Left ventricle myocardium inferior (tissue), 1 donor: ENCODE measurements around the gene GPATCH2. TPM values are rescaled to one million over a fixed set of nuclear protein-coding genes. Genes with fewer than 3 reads are reported as not detected.

ENCODE experiments used
- DNase-seq: peaks from one replicate; pipeline ENCODE4 v3.0.0-alpha.2; 2020
- H3K27ac ChIP-seq: fragments of 200-600 bp; replicated peaks from 2 replicates; pipeline ENCODE4 v1.8.0; 2021
- H3K27me3 ChIP-seq: fragments of 200-600 bp; 2 replicates; pipeline ENCODE4 v1.8.0; 2021; ENCODE audit warnings: low read depth
- H3K36me3 ChIP-seq: fragments of 200-600 bp; 2 replicates; pipeline ENCODE4 v1.8.0; 2021
- H3K4me1 ChIP-seq: fragments of 200-600 bp; 2 replicates; pipeline ENCODE4 v1.8.0; 2021
- H3K4me3 ChIP-seq: fragments of 200-600 bp; 2 replicates; pipeline ENCODE4 v1.8.0; 2021; ENCODE audit warnings: mild to moderate bottlenecking, moderate library complexity
- H3K9me3 ChIP-seq: fragments of 200-600 bp; replicated peaks from 2 replicates; pipeline ENCODE4 v1.8.0; 2021
- intact Hi-C: fragments of 100-400 bp; cut with micrococcal nuclease; formaldehyde crosslinking; loops from one replicate; pipeline ENCODE4 v1.11.0; 2022
- total RNA-seq: library from RNA; stranded (reverse); fragmentation: NEBNext Ultra II Directional; extraction: Animal tissue kit (Norgen Biotek cat#: 25700); gene quantifications from one replicate; pipeline ENCODE4 v1.2.1, GENCODE V29; 2021
- TF ChIP-seq, protein P1 (sequence below): fragments of 200-600 bp; IDR thresholded peaks from 2 replicates; pipeline ENCODE4 v1.8.0; 2021; ENCODE audit warnings: antibody characterized with exemption, mild to moderate bottlenecking, borderline replicate concordance
- donor health status: DM: no; HTN: yes; CAD: no; lungs with severe emphysema.

The GPATCH2 gene
- total RNA-seq, 1 donor from 2014 or later: 7.0 TPM

- Histone ChIP-seq H3K27me3 (no peaks in the 10 kb centered on the region), H3K9me3 (no peaks in the 10 kb centered on the region), H3K4me3 (no peak overlapping the region), H3K36me3 (peaks cover 11% of the 10 kb centered on the region), H3K27ac (no peak overlapping the region), H3K4me1 (no peaks in the 10 kb centered on the region)
- intact Hi-C loops: no loop called here
- no peak for DNase-seq
- TF ChIP-seq, protein P1, sequence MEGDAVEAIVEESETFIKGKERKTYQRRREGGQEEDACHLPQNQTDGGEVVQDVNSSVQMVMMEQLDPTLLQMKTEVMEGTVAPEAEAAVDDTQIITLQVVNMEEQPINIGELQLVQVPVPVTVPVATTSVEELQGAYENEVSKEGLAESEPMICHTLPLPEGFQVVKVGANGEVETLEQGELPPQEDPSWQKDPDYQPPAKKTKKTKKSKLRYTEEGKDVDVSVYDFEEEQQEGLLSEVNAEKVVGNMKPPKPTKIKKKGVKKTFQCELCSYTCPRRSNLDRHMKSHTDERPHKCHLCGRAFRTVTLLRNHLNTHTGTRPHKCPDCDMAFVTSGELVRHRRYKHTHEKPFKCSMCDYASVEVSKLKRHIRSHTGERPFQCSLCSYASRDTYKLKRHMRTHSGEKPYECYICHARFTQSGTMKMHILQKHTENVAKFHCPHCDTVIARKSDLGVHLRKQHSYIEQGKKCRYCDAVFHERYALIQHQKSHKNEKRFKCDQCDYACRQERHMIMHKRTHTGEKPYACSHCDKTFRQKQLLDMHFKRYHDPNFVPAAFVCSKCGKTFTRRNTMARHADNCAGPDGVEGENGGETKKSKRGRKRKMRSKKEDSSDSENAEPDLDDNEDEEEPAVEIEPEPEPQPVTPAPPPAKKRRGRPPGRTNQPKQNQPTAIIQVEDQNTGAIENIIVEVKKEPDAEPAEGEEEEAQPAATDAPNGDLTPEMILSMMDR: no peak
Measured at GRCh38 chr1:217433664-217434063, 197.2 kb downstream of the GPATCH2 start.

DNA sequence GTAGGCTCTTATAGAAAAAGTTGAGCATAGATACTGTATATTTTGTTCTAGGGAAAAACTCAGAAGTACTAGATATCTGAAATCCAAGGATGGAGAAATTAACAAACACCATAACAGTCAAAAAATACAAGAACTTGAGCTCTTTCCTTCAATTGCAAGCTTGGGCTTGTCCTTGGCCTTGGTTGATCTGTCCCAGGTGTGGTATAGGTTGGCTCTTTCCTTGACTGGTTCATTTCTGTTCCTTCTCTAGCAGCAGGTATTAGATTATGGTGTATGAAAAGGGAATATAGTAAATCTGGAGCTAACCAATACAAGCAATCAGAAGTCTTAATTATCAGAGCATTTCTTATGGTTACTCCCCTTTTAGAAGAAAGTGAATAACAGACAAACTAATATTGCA lies 198.6 kb downstream of the GPATCH2 start:
- H3K4me3 ChIP-seq: no peak overlapping the region
- H3K9me3 ChIP-seq: no peaks in the 10 kb centered on the region
- H3K27ac ChIP-seq: no peak overlapping the region
- intact Hi-C loops: no loop called here
- no peaks in the 10 kb centered on the region for H3K4me1 ChIP-seq
- no peaks in the 10 kb centered on the region for H3K27me3 ChIP-seq
- peaks cover 3% of the 10 kb centered on the region for H3K36me3 ChIP-seq
- DNase-seq: no peak
- TF ChIP-seq, protein P1: no peak

DNA sequence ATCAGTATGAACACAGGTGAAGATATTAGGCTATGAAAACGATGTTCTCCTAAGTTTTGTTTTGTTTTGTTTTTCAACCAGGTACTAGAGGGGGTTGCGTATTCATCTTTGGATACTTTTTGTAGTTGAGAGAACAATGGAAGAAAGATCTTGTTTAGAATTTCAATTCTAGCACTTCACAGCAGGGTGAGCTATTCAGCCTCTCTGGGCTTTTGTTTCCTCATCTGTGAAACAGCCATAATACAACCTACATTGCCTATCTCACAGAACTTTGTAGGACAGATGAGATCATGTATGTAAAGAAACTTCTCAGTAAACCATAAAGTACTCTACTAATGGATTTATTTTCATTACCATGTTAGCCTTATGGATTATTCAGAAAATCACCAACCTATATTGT lies 199.5 kb downstream of the GPATCH2 start:
- Histone ChIP-seq H3K27ac (no peak overlapping the region), H3K27me3 (no peaks in the 10 kb centered on the region), H3K9me3 (no peaks in the 10 kb centered on the region), H3K4me1 (no peaks in the 10 kb centered on the region), H3K4me3 (no peak overlapping the region), H3K36me3 (no peaks in the 10 kb centered on the region)
- intact Hi-C loops: no loop called here
- DNase-seq: no peak
- TF ChIP-seq, protein P1: no peak

GRCh38 chr1:217425422-217425821 lies 205.5 kb downstream of the GPATCH2 start:
- no peak for DNase-seq
- intact Hi-C loops: no loop called here
- H3K4me3 ChIP-seq: no peak overlapping the region
- H3K4me1 ChIP-seq: no peaks in the 10 kb centered on the region
- TF ChIP-seq, protein P1: no peak
- no peak overlapping the region for H3K27ac ChIP-seq
- no peaks in the 10 kb centered on the region for H3K27me3 ChIP-seq
- H3K9me3 ChIP-seq: no peaks in the 10 kb centered on the region
- no peaks in the 10 kb centered on the region for H3K36me3 ChIP-seq

DNA sequence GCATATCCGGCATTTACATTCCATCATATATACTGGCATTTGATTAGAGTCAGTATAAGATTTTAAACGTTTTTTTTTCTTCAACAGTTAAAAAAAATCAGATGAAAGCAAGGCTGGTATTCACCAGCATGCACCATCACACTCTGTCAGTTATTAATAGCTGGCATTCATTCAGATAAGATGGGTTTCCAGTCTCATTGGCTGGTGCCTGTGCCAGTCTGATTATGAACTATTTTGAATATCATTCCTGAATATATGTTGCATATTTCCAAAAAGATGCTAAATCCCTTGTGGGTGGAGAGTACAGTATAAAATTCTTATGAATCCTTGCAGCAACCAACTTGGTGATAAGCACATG lies 211.7 kb downstream of the GPATCH2 start:
- Histone ChIP-seq H3K4me3 (no peak overlapping the region), H3K36me3 (no peaks in the 10 kb centered on the region), H3K27me3 (no peaks in the 10 kb centered on the region), H3K9me3 (no peaks in the 10 kb centered on the region), H3K4me1 (peaks cover 6% of the 10 kb centered on the region), H3K27ac (no peak overlapping the region)
- DNase-seq: no peak
- TF ChIP-seq, protein P1: no peak
- intact Hi-C loops: no loop called here
